Measurements from ENCODE around the gene MVB12B. TPM values are rescaled to one million over a fixed set of nuclear protein-coding genes. Genes with fewer than 3 reads are reported as not detected.

The MVB12B gene
- total RNA-seq, 1 experiment from 2014 or later: 10.9 TPM

GRCh38 chr9:126363847-126364671, 37.4 kb downstream of the MVB12B start:
- Histone ChIP-seq H3K27ac (ENCODE audit: low read depth, low read length) (no peak overlapping the region), H3K79me2 (ENCODE audit: insufficient read depth, low read length) (no peaks in the 10 kb centered on the region), H3K9ac (ENCODE audit: low read length) (no peak overlapping the region), H3K27me3 (ENCODE audit: insufficient read depth, low read length) (no peaks in the 10 kb centered on the region), H3K36me3 (ENCODE audit: control insufficient read depth in 1 of 2, insufficient read depth in 2 of 2, low read length in 2 of 2) (no peaks in the 10 kb centered on the region), H3K9me3 (ENCODE audit: control insufficient read depth in 1 of 2, insufficient read depth in 1 of 2, low read depth in 1 of 2, low read length in 2 of 2) (peaks cover 3 to 6% of the 10 kb centered on the region in 2 experiments; a peak in 2 of 4 replicates), H3K9me2 (ENCODE audit: insufficient read depth) (no peaks in the 10 kb centered on the region), H4K20me1 (ENCODE audit: insufficient read depth) (no peaks in the 10 kb centered on the region), H2AFZ (ENCODE audit: low read depth, low read length, poor library complexity, severe bottlenecking) (no peak overlapping the region), H3K4me1 (ENCODE audit: control insufficient read depth in 1 of 2, insufficient read depth in 2 of 2, low read length in 2 of 2) (no peaks in the 10 kb centered on the region), H3K4me2 (ENCODE audit: low read length) (no peak overlapping the region), H3K4me3 (replicated peaks in 1 of 2; ENCODE audit: low read depth in 1 of 2, low read length in 2 of 2) (no peak overlapping the region)
- CTCF ChIA-PET: no interaction called here
- intact Hi-C loops (cut with micrococcal nuclease): no loop called here
- BruUV-seq (replicated peaks): no TSS peak
- ATAC-seq: no peak
- DNase-seq (ENCODE audit: low read depth, low spot score): no peak
- POLR2A ChIA-PET: no interaction called here
- RAD21 ChIA-PET (ENCODE audit: low non-redundant PET in 1 of 2, low total read pairs in 2 of 2, uncharacterized antibody in 2 of 2, unreplicated experiment in 2 of 2): no interaction called here
- TF ChIP-seq RAD21 (IDR thresholded peaks at IDR 0.05; ENCODE audit: low read depth) (no peak), CTCF (IDR thresholded peaks at IDR 0.05 in 2 of 3, conservative IDR thresholded peaks at IDR 0.05 in 1 of 3; ENCODE audit: borderline replicate concordance in 1 of 3, insufficient read depth in 1 of 3, low read depth in 2 of 3, low read length in 2 of 3) (no peak), TCF7L2 (IDR thresholded peaks at IDR 0.05; ENCODE audit: borderline replicate concordance, extremely low read depth, insufficient read depth, insufficient read length) (no peak), SP1 (IDR thresholded peaks at IDR 0.05; ENCODE audit: low read depth) (no peak)

GRCh38 chr9:126365780-126366179, 39.2 kb downstream of the MVB12B start:
- H3K4me1 ChIP-seq (ENCODE audit: control insufficient read depth in 1 of 2, insufficient read depth in 2 of 2, low read length in 2 of 2): 0 out of 4 replicates have a peak, but pooled peaks cover 0 to 4% of the 10 kb centered on the region in 2 experiments
- intact Hi-C loops (cut with micrococcal nuclease): no loop called here
- no peaks in the 10 kb centered on the region for H3K36me3 ChIP-seq (ENCODE audit: control insufficient read depth in 1 of 2, insufficient read depth in 2 of 2, low read length in 2 of 2)
- H3K79me2 ChIP-seq (ENCODE audit: insufficient read depth, low read length): no peaks in the 10 kb centered on the region
- ATAC-seq (no peak), DNase-seq (ENCODE audit: low read depth, low spot score) (no peak)
- TF ChIP-seq RAD21 (IDR thresholded peaks at IDR 0.05; ENCODE audit: low read depth) (peak; percentile 32; the same call in 1 of the 2 replicates), SIN3A (IDR thresholded peaks at IDR 0.05; ENCODE audit: low read depth) (no peak)
- no peak overlapping the region for H3K4me2 ChIP-seq (ENCODE audit: low read length)
- no peaks in the 10 kb centered on the region for H3K9me2 ChIP-seq (ENCODE audit: insufficient read depth)
- H3K27ac ChIP-seq (ENCODE audit: low read depth, low read length): no peak overlapping the region
- no TSS peak for BruUV-seq (replicated peaks)
- H3K4me3 ChIP-seq (replicated peaks in 1 of 2; ENCODE audit: low read depth in 1 of 2, low read length in 2 of 2): no peak overlapping the region
- peaks cover 3 to 4% of the 10 kb centered on the region in 2 experiments; a peak in 1 of 4 replicates for H3K9me3 ChIP-seq (ENCODE audit: control insufficient read depth in 1 of 2, insufficient read depth in 1 of 2, low read depth in 1 of 2, low read length in 2 of 2)
- H3K27me3 ChIP-seq (ENCODE audit: insufficient read depth, low read length): no peaks in the 10 kb centered on the region
- RAD21 ChIA-PET (ENCODE audit: low non-redundant PET in 1 of 2, low total read pairs in 2 of 2, uncharacterized antibody in 2 of 2, unreplicated experiment in 2 of 2): no interaction called here
- POLR2A ChIA-PET: no interaction called here
- no peak overlapping the region for H3K9ac ChIP-seq (ENCODE audit: low read length)
- no peak overlapping the region for H2AFZ ChIP-seq (ENCODE audit: low read depth, low read length, poor library complexity, severe bottlenecking)
- H4K20me1 ChIP-seq (ENCODE audit: insufficient read depth): no peaks in the 10 kb centered on the region
- CTCF ChIA-PET: no interaction called here

Data from HCT116 (cell line).